ENCODE results near the gene DOCK3. TPM values are rescaled to one million over a fixed set of nuclear protein-coding genes. Genes with fewer than 3 reads are reported as not detected.
"Not testable (repeated sequence)": the region's sequence is repeated elsewhere in the genome, so short reads cannot be mapped to it uniquely, and the experiment has no call there.

Gene DOCK3
- total RNA-seq, 6 donors from 2014 or later, result 0.15 to 3.1 (median 0.88) TPM

GRCh38 chr3:50972029-50972428, 297.3 kb downstream of the DOCK3 start:
- Histone ChIP-seq H3K36me3 (no peaks in the 10 kb centered on the region), H3K27me3 (no peaks in the 10 kb centered on the region), H3K4me1 (no peaks in the 10 kb centered on the region), H3K27ac (no peak overlapping the region), H3K4me3 (no peak overlapping the region), H3K9me3 (peaks cover 0 to 4% (median 0%) of the 10 kb centered on the region in 4 donors)
- ATAC-seq (ENCODE audit: low FRiP score in 2 of 2) (peak; percentile 16 to 37), DNase-seq (no peak)
- WGBS, 2 donors, result 83 to 100% methylated on average over 2 of the region's 2 CpGs
- TF ChIP-seq EP300 (IDR thresholded peaks at IDR 0.05), result no peak
- TF ChIP-seq CTCF (IDR thresholded peaks at IDR 0.05), result no peak

GRCh38 chr3:50978586-50978985, 303.9 kb downstream of the DOCK3 start:
- H3K27ac ChIP-seq; ATAC-seq (ENCODE audit: low FRiP score in 2 of 2); H3K4me1 ChIP-seq; H3K4me3 ChIP-seq; H3K36me3 ChIP-seq; H3K9me3 ChIP-seq; H3K27me3 ChIP-seq: not testable (repeated sequence)
- peak in 1 of 2 donors; percentile 41 for DNase-seq
- WGBS, 2 donors, result 85 to 93% methylated on average over 12 to 14 of the region's 18 CpGs

- no peak for DNase-seq
- Histone ChIP-seq H3K27me3 (no peaks in the 10 kb centered on the region), H3K27ac (no peak overlapping the region), H3K36me3 (no peaks in the 10 kb centered on the region), H3K4me3 (no peak overlapping the region), H3K9me3 (no peaks in the 10 kb centered on the region), H3K4me1 (no peaks in the 10 kb centered on the region)
- ATAC-seq (ENCODE audit: low FRiP score in 2 of 2), result no peak
- 92 to 96% methylated on average over 15 of the region's 15 CpGs for WGBS, 2 donors
- no peak for TF ChIP-seq EP300 (IDR thresholded peaks at IDR 0.05)
- no peak for TF ChIP-seq POLR2AphosphoS5 (IDR thresholded peaks at IDR 0.05)
- TF ChIP-seq CTCF (IDR thresholded peaks at IDR 0.05), result no peak
- no peak for TF ChIP-seq POLR2A (IDR thresholded peaks at IDR 0.05)
These were observed 304.4 kb downstream of the DOCK3 start for GRCh38 chr3:50978991-50979667.

GRCh38 chr3:50982540-50983325, 308.0 kb downstream of the DOCK3 start:
- no peaks in the 10 kb centered on the region for H3K27me3 ChIP-seq
- TF ChIP-seq EP300 (IDR thresholded peaks at IDR 0.05) (no peak), POLR2A (IDR thresholded peaks at IDR 0.05) (no peak)
- H3K27ac ChIP-seq, result no peak overlapping the region
- H3K36me3 ChIP-seq, result no peaks in the 10 kb centered on the region
- WGBS, 2 donors, result 92% methylated on average over 2 to 5 of the region's 9 CpGs
- H3K4me3 ChIP-seq, result no peak overlapping the region
- DNase-seq (peak in 1 of 2 donors; percentile 50), ATAC-seq (ENCODE audit: low FRiP score in 2 of 2) (peak; percentile 14 to 62)
- no peaks in the 10 kb centered on the region for H3K4me1 ChIP-seq
- no peaks in the 10 kb centered on the region for H3K9me3 ChIP-seq

- H3K27me3 ChIP-seq, result no peaks in the 10 kb centered on the region
- no peak overlapping the region for H3K27ac ChIP-seq
- no peaks in the 10 kb centered on the region for H3K36me3 ChIP-seq
- 86 to 96% methylated on average over 3 to 5 of the region's 5 CpGs for WGBS, 2 donors
- DNase-seq (peak in 1 of 2 donors; percentile 45), ATAC-seq (ENCODE audit: low FRiP score in 2 of 2) (no peak)
- no peak for TF ChIP-seq CTCF (IDR thresholded peaks at IDR 0.05)
- TF ChIP-seq POLR2A (IDR thresholded peaks at IDR 0.05), result no peak
- no peak for TF ChIP-seq POLR2AphosphoS5 (IDR thresholded peaks at IDR 0.05)
- no peak for TF ChIP-seq EP300 (IDR thresholded peaks at IDR 0.05)
- no peaks in the 10 kb centered on the region for H3K4me1 ChIP-seq
- H3K9me3 ChIP-seq, result no peaks in the 10 kb centered on the region
- H3K4me3 ChIP-seq, result no peak overlapping the region
These were observed 309.2 kb downstream of the DOCK3 start for GRCh38 chr3:50983887-50984286.
